SK-N-SH treated with all-trans-retinoic acid at 6 μM for 48 hours (cell line): Measurements from ENCODE around the gene PANK3.
A peak's percentile ranks its signal among the peaks of the same experiment; 100 is the strongest.

Experiments used
- ATAC-seq: fragments of 200-7000 bp; cut with Tn5 transposase; 3 replicates; pipeline ENCODE4 v1.9.1; 2020; ENCODE audit warnings: mild to moderate bottlenecking, moderate library complexity
- ISL1 ChIP-seq: fragments of 250-450 bp; sonication (Bioruptor Pico); IDR thresholded peaks from 2 replicates; pipeline ENCODE4 v2.1.2; 2022; ENCODE audit warnings: mild to moderate bottlenecking, moderate library complexity
- SNAI2 ChIP-seq: fragments of 250-450 bp; sonication (Bioruptor Pico); IDR thresholded peaks from 2 replicates; pipeline ENCODE4 v1.5.0; 2020; ENCODE audit warnings: mild to moderate bottlenecking, moderate library complexity
- TCF4 ChIP-seq: fragments of 250-450 bp; sonication (Bioruptor Pico); IDR thresholded peaks from 2 replicates; pipeline ENCODE4 v1.8.0; 2021; ENCODE audit warnings: mild to moderate bottlenecking, moderate library complexity, borderline replicate concordance
- ZFP3 ChIP-seq: fragments of 250-450 bp; sonication (Bioruptor Pico); IDR thresholded peaks from 2 replicates; pipeline ENCODE4 v1.5.0; 2020; ENCODE audit warnings: mild to moderate bottlenecking, moderate library complexity
- TF ChIP-seq, protein P1 (sequence below): fragments of 250-450 bp; sonication (Bioruptor Pico); IDR thresholded peaks from 2 replicates; pipeline ENCODE4 v1.5.1; 2020; ENCODE audit warnings: low read depth, mild to moderate bottlenecking, moderate library complexity

The PANK3 gene

DNA sequence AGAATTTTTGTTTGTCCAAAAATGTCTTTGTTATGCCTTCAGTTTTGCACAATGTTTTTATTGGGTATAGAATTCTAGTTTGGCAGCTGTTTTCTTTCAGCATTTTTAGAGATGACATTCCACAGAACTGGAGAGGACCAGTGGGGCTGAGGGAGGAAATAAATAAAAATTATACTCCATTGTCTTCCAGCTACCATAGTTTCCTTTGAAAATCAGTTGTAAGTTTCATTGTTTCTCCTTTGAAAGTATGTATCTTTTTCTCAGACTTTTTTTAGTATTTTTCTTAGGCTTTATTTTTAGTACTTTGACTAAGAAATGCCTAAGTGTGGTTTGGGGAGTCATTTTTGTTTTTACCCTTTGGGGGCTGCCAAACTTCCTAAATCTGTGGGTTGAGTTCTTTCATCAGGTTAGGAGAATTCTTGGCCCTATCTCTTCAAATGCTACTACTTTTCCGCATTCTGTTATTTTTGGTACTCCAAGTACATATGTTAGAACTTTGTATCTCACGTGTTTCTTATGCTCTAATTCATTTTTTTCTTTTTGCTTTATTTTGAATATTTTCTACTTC is 65.2 kb downstream of the PANK3 start (continued):
- TF ChIP-seq, protein P1, sequence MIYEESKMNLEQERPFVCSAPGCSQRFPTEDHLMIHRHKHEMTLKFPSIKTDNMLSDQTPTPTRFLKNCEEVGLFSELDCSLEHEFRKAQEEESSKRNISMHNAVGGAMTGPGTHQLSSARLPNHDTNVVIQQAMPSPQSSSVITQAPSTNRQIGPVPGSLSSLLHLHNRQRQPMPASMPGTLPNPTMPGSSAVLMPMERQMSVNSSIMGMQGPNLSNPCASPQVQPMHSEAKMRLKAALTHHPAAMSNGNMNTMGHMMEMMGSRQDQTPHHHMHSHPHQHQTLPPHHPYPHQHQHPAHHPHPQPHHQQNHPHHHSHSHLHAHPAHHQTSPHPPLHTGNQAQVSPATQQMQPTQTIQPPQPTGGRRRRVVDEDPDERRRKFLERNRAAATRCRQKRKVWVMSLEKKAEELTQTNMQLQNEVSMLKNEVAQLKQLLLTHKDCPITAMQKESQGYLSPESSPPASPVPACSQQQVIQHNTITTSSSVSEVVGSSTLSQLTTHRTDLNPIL (CRISPR knock-in tag): no peak
- TF ChIP-seq, all 23 proteins: peak for 0

DNA sequence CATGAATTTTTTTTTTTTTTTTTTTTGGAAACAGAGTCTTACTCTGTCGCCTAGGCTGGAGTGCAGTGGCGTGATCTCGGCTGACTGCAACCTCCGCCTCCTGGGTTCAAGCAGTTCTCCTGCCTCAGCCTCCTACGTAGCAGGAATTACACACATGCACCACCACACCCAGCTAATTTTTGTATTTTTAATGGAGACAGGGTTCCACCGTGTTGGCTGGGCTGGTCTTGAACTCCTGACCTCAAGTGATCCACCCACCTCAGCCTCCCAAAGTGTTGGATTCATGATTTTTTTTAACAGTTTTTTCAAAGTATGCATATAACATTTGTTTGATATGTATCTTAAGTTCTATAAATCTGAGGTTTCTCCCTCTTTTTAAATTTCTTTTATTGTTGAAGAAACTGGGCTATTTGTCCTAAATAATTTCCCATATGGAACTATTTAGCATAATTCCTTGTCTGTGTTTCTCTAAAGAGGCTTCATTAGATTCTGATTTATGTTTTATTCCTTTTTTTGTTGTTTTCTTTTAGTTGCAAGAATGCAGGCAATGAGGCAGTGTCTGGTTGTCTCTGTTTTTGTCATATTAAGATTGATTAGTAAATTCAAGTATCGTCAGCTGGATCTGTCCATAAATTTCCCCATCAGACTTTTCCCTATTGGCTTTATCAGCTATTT is 76.5 kb downstream of the PANK3 start:
- TF ChIP-seq TCF4 (peak; percentile 60), ZFP3 (CRISPR knock-in tag) (no peak), ISL1 (no peak), SNAI2 (CRISPR knock-in tag) (no peak)
- no peak for ATAC-seq
